Right atrium auricular region (tissue), 2 donors: ENCODE results near the gene FRMD8. TPM values are rescaled to one million over a fixed set of nuclear protein-coding genes. Genes with fewer than 3 reads are reported as not detected.
"Not testable (repeated sequence)": the region's sequence is repeated elsewhere in the genome, so short reads cannot be mapped to it uniquely, and the experiment has no call there.

Experiments
- DNase-seq: peaks from one replicate; pipeline ENCODE4 v3.0.0-alpha.2; 2019; ENCODE audit warnings: low spot score
- H3K27ac ChIP-seq, 2 donors: fragments of 200-600 bp; sonication (generic); 1 replicate in 1 of 2; 2 replicates in 1 of 2; pipeline ENCODE4 v1.5.1; 2016 to 2019
- H3K27me3 ChIP-seq, 2 donors: fragments of 200-600 bp; sonication (generic); one replicate each; pipeline versions ENCODE4 v1.5.1 to v1.6.0; 2017 to 2019
- H3K36me3 ChIP-seq: fragments of 200-600 bp; sonication (generic); one replicate; pipeline ENCODE4 v1.5.1; 2016
- H3K4me1 ChIP-seq, 2 donors: fragments of 200-600 bp; sonication (generic); one replicate each; pipeline versions ENCODE4 v1.5.1 to v1.6.0; 2017 to 2019
- H3K4me3 ChIP-seq, 2 donors: fragments of 200-600 bp; sonication (generic); 1 replicate in 1 of 2; 2 replicates in 1 of 2; pipeline ENCODE4 v1.5.1; 2017 to 2019; ENCODE audit warnings: mild to moderate bottlenecking in 1 of 2, moderate library complexity in 1 of 2
- H3K9me3 ChIP-seq, 2 donors: fragments of 200-600 bp; sonication (generic); one replicate each; pipeline ENCODE4 v1.5.1; 2019
- total RNA-seq, 2 donors: library from RNA; depleted of rRNA; stranded (reverse); fragments of >200 nt; gene quantifications; one replicate each; pipeline ENCODE4 v1.1.0, GENCODE V29; 2016
- TF ChIP-seq, protein P1 (sequence below), 2 donors: fragments of 200-600 bp; sonication (generic); IDR thresholded peaks; one replicate each; pipeline ENCODE4 v1.5.1; 2019; ENCODE audit warnings: antibody characterized with exemption in 2 of 2

Gene FRMD8
- total RNA-seq, 2 donors from 2014 or later, result 10.2 to 23.8 TPM

DNA sequence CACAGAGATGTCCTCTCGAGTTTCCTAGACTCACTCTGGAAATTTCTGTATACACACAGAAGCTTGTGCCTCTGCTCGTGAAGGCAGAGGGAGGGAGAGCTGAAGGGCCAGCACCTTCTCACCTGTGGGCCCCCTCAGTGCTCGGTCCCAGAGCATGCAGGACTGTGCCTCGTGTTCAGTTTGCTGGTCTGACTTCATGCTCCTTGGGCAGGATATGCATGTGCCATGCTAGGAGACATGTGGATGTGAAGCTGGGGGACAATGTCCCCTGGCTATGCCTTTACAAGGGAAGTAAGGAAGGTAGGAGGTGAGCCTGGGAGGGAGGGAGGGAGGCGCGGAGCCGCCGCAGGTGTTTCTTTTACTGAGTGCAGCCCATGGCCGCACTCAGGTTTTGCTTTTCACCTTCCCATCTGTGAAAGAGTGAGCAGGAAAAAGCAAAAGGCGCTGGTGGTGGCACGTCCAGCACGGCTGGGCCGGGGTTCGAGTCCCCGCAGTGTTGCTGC is 58.7 kb downstream of the FRMD8 start:
- Histone ChIP-seq H3K4me1 (peaks cover 0 to 48% of the 10 kb centered on the region in 2 donors), H3K4me3 (no peak overlapping the region)

DNA sequence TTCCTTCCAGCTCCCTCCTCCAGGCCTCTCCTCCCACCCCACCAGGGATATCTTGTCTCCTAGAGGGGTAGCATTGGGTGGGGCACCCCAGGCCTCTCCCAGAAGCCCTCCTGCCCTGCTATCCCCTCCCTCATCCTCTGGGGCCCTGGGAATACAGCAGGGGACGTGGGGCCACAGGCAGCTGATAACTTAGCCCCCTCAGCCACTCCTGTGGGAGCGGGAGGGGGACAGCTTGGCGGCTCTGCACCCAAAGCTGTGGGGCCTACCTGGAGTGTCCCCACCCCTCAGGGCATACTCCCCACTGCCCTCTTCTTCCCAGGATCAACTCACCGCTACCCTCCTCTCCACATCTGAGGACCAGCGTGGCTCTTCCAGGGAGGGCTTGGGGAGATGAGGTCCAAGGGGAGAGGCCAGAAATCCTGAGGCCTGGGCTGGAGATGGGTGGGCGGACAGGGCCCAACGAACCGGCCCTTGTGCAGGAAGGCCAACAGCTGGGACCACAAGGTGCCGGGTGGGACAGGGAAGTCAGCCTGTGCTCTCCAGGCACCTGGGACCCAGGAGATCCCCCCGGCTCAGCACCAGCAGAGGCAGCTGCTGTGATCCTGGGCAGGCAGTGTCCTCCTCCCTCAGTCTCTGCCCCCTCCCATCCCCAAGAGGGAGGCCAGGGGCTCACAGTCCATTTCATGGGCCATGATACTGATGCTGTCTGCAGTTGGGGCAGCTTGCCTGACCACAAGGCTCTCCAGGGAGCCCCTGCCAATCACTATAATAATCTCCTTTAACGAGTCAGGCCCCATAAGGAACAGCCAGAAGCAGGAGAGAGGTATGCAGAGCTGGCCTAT is 59.4 kb downstream of the FRMD8 start:
- Histone ChIP-seq H3K27me3 (no peaks in the 10 kb centered on the region), H3K27ac (peak overlapping the region; percentile 65 to 71), H3K4me3 (no peak overlapping the region), H3K9me3 (no peaks in the 10 kb centered on the region), H3K36me3 (peaks cover 49% of the 10 kb centered on the region), H3K4me1 (peaks cover 0 to 42% of the 10 kb centered on the region in 2 donors)
- TF ChIP-seq, protein P1, sequence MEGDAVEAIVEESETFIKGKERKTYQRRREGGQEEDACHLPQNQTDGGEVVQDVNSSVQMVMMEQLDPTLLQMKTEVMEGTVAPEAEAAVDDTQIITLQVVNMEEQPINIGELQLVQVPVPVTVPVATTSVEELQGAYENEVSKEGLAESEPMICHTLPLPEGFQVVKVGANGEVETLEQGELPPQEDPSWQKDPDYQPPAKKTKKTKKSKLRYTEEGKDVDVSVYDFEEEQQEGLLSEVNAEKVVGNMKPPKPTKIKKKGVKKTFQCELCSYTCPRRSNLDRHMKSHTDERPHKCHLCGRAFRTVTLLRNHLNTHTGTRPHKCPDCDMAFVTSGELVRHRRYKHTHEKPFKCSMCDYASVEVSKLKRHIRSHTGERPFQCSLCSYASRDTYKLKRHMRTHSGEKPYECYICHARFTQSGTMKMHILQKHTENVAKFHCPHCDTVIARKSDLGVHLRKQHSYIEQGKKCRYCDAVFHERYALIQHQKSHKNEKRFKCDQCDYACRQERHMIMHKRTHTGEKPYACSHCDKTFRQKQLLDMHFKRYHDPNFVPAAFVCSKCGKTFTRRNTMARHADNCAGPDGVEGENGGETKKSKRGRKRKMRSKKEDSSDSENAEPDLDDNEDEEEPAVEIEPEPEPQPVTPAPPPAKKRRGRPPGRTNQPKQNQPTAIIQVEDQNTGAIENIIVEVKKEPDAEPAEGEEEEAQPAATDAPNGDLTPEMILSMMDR (IDR thresholded peaks at IDR 0.05), result no peak
- peak; percentile 71 for DNase-seq

More for the DNA sequence above, 58.7 kb downstream of the FRMD8 start:
- Histone ChIP-seq H3K9me3 (no peaks in the 10 kb centered on the region), H3K27me3 (no peaks in the 10 kb centered on the region), H3K27ac (peak overlapping the region; percentile 65 to 71), H3K36me3 (peaks cover 55% of the 10 kb centered on the region)
- TF ChIP-seq, protein P1 (IDR thresholded peaks at IDR 0.05), result no peak
- peak; percentile 65 for DNase-seq

DNA sequence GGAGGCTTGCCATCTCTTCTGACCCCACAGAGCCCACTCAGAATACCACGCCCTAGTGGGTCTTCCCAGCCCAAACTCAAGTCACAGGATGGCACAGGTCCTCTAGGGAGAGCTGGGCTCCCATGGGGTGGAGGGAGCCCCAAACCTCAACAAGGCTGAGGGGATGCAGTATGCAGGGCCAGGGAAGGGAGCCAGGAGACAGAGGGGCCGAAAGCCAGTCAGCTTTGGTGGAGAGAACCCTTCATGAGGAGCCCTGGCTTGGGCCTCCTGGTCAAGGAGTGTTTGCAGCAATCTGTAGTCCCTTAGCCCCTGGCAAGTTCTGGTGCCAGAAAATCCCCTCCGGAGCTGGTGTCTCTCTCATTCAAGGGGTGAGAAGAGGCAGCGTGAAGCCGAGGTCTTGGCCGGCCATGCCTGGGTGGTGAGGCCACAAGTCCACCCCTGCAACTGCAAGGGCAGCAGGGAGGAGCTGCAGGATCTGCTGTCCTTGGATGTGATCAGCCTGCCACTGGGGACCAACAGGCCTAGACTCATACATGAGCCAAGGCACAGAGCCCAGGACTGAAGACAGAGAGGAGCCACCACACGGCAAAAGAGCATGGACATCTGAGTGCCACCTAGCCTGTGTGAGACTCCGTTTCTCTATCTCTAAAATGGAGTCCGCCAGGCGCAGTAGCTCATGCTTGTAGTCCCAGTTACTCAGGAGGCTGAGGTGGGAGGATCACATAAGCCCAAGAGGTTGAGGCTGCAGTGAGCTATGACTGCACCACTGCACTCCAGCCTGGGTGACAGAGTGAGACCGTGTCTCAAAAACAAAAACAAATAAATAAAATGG is 60.2 kb downstream of the FRMD8 start:
- no peaks in the 10 kb centered on the region for H3K27me3 ChIP-seq
- peaks cover 0 to 33% of the 10 kb centered on the region in 2 donors for H3K4me1 ChIP-seq
- no peak overlapping the region for H3K4me3 ChIP-seq
- no peaks in the 10 kb centered on the region for H3K9me3 ChIP-seq
- DNase-seq, result peak; percentile 84
- H3K36me3 ChIP-seq, result peaks cover 40% of the 10 kb centered on the region
- TF ChIP-seq, protein P1 (IDR thresholded peaks at IDR 0.05), result no peak
- peak overlapping the region; percentile 65 to 71 for H3K27ac ChIP-seq

DNA sequence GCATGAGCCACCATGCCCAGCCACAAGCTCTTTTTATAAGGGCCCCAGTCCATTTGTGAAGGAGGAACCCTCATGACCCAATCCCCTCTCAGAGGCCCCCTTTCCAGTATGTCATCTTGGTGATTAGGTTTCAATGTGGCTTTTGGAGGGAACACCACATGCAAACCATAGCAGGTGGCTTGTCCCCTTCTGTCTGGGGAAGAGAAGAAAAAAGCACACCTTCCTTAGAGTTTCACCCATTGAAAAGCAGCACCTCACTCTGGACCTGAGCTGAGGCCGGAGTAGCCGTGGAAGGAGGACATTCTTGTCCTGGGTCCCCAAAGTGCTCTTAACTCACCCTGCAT is 61.6 kb downstream of the FRMD8 start:
- no peaks in the 10 kb centered on the region for H3K9me3 ChIP-seq
- H3K27ac ChIP-seq, result peak overlapping the region; percentile 65 to 71
- no peak for DNase-seq
- TF ChIP-seq, protein P1 (IDR thresholded peaks at IDR 0.05), result no peak
- no peak overlapping the region for H3K4me3 ChIP-seq
- peaks cover 26% of the 10 kb centered on the region for H3K36me3 ChIP-seq
- peaks cover 0 to 29% of the 10 kb centered on the region in 2 donors for H3K4me1 ChIP-seq
- H3K27me3 ChIP-seq, result no peaks in the 10 kb centered on the region

DNA sequence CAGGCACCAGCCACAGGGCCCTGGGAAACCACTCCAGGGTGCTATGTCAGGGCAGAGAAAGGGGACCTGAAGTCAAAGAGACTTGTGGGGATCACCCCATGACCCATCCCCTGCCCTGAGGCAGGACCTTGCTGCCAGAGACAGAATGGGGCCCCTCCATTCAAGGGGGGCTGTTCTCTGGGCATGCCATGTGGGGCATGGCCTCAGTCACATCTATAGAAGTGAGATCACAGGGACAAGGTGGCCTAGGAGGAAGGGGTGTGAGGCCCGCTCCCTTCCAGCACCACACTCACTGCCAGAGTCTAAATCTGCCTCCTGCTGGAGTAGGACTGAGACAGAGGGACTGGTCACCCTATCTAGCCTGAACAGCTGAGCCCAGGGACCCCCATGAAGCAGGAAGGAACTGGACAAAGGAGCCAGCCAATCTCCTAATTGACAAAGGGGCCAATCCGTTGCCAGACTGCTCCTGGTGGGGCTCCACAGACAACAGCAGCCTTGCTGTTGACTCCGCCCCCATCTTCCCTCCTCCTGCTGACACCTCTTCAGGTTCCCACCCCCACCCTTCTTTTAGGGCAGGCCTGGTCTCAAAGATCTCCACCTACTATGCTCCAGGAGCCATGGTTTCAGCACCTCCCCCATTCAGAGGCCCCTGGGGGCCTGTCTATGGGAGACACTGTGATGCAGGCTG is 62.1 kb downstream of the FRMD8 start:
- H3K4me1 ChIP-seq, result peaks cover 0 to 25% of the 10 kb centered on the region in 2 donors
- H3K27me3 ChIP-seq, result no peaks in the 10 kb centered on the region
- H3K36me3 ChIP-seq, result peaks cover 21% of the 10 kb centered on the region
- DNase-seq, result peak; percentile 75
- H3K27ac ChIP-seq, result peak overlapping the region; percentile 65 to 71
- H3K9me3 ChIP-seq, result no peaks in the 10 kb centered on the region
- TF ChIP-seq, protein P1 (IDR thresholded peaks at IDR 0.05), result no peak
- H3K4me3 ChIP-seq, result no peak overlapping the region

DNA sequence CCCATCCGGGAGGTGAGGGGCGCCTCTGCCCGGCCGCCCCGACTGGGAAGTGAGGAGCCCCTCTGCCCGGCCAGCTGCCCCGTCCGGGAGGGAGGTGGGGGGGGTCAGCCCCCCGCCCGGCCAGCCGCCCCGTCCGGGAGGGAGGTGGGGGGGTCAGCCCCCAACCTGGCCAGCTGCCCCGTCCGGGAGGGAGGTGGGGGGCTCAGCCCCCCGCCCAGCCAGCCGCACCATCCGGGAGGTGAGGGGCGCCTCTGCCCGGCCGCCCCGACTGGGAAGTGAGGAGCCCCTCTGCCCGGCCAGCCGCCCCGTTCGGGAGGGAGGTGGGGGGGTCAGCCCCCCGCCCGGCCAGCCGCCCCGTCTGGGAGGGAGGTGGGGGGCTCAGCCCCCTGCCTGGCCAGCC is 64.9 kb downstream of the FRMD8 start:
- not testable (repeated sequence) for H3K27ac ChIP-seq, DNase-seq

DNA sequence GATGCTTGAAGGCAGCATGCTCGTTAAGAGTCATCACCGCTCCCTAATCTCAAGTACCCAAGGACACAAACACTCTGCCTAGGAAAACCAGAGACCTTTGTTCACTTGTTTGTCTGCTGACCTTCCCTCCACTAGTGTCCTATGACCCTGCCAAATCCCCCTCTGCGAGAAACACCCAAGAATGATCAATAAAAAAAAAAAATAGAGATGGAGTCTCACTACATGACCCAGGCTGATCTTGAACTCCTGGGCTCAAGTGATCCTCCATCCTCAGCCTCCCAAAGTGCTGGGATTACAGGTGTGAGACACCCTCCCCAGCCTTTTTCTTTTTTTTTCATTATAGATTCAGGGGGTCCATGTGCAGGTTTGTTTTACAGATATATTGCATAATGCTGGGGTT is 65.8 kb downstream of the FRMD8 start:
- peak overlapping the region; percentile 92 to 94 for H3K27ac ChIP-seq
- not testable (repeated sequence) for H3K4me3 ChIP-seq, H3K27me3 ChIP-seq, H3K36me3 ChIP-seq, DNase-seq, H3K9me3 ChIP-seq
- H3K4me1 ChIP-seq, result peaks cover 0 to 27% of the 10 kb centered on the region in 2 donors

More for the DNA sequence above, 64.9 kb downstream of the FRMD8 start:
- H3K36me3 ChIP-seq, H3K27me3 ChIP-seq, H3K4me3 ChIP-seq, H3K9me3 ChIP-seq: not testable (repeated sequence)
- peaks cover 0 to 30% of the 10 kb centered on the region in 2 donors for H3K4me1 ChIP-seq
